GM12878 (cell line): ENCODE results near the gene RTN3. TPM values are rescaled to one million over a fixed set of nuclear protein-coding genes. Genes with fewer than 3 reads are reported as not detected.
A peak's percentile ranks its signal among the peaks of the same experiment; 100 is the strongest.

Source experiments
- ATAC-seq: fragments of 200-7000 bp; cut with Tn5 transposase; 3 replicates; pipeline ENCODE4 v1.9.1; 2020; ENCODE audit warnings: mild to moderate bottlenecking, moderate library complexity
- BruUV-seq: library from RNA; stranded (reverse); fragments of 400-500 nt; replicated peaks from 2 replicates; lab custom pipeline; 2021; lab: Mats Ljungman, UMichigan
- CTCF ChIA-PET: fragments of 300-600 bp; sonication (Branson Sonifier 250); formaldehyde crosslinking; extraction: SDS; loops from one replicate; lab custom pipeline; 2021; ENCODE audit warnings: inconsistent platforms; lab: Yijun Ruan, JAX
- POLR2A ChIA-PET: fragments of 350-600 bp; formaldehyde crosslinking; extraction: SDS; loops from one replicate; lab custom pipeline; 2021; ENCODE audit warnings: inconsistent platforms; lab: Charles Lee
- RAD21 ChIA-PET: fragments of 300-600 bp; sonication (Branson Sonifier 250); formaldehyde crosslinking; loops from one replicate; lab custom pipeline; 2023; ENCODE audit warnings: antibody characterized with exemption; ENCODE audit not compliant: unreplicated experiment; lab: Charles Lee
- SMC1A ChIA-PET: fragments of 300-600 bp; sonication (Branson Sonifier 250); formaldehyde crosslinking; loops from one replicate; lab custom pipeline; 2023; ENCODE audit not compliant: unreplicated experiment, uncharacterized antibody; lab: Charles Lee
- DNase-seq: peaks from one replicate; pipeline ENCODE4 v3.0.0-alpha.2; 2011; ENCODE audit warnings: low read depth, low spot score
- FAIRE-seq: peaks from 3 replicates; lab custom pipeline; 2011; peaks lifted over from hg19 to GRCh38; lab: Jason Lieb, UNC
- H2AFZ ChIP-seq: 2 replicates; pipeline ENCODE4 v1.6.0; 2011; ENCODE audit warnings: low read depth, low read length, control low read depth; ENCODE audit not compliant: control insufficient read depth
- H3K27ac ChIP-seq: 2 replicates; pipeline ENCODE4 v1.5.1; 2011; ENCODE audit warnings: control low read depth; ENCODE audit not compliant: control insufficient read depth, insufficient read depth
- H3K27me3 ChIP-seq, 2 experiments: replicated peaks in 1 of 2; 2 replicates each; pipeline versions ENCODE4 v1.6.0 to v1.6.1; 2011; ENCODE audit warnings: low read length in 1 of 2; ENCODE audit not compliant: control insufficient read depth in 2 of 2, insufficient read depth in 2 of 2
- H3K36me3 ChIP-seq, 2 experiments: 2 replicates each; pipeline ENCODE4 v1.5.1; 2011; ENCODE audit warnings: low read length in 1 of 2; ENCODE audit not compliant: control insufficient read depth in 2 of 2, insufficient read depth in 2 of 2
- H3K4me1 ChIP-seq: 2 replicates; pipeline ENCODE4 v1.6.1; 2011; ENCODE audit warnings: mild to moderate bottlenecking, low read length, moderate library complexity, mixed read lengths; ENCODE audit not compliant: control insufficient read depth, insufficient read depth
- H3K4me2 ChIP-seq: 2 replicates; pipeline ENCODE4 v1.6.0; 2011; ENCODE audit warnings: control low read depth; ENCODE audit not compliant: control insufficient read depth, insufficient read depth
- H3K4me3 ChIP-seq: fragments of 200-600 bp; sonication (generic); 2 replicates; pipeline ENCODE4 v1.5.1; 2016
- H3K79me2 ChIP-seq: 2 replicates; pipeline ENCODE4 v1.6.0; 2011; ENCODE audit warnings: low read length; ENCODE audit not compliant: control insufficient read depth, insufficient read depth
- H3K9ac ChIP-seq: 2 replicates; pipeline ENCODE4 v1.8.0; 2011; ENCODE audit warnings: low read length, control low read depth, mixed read lengths; ENCODE audit not compliant: control insufficient read depth, insufficient read depth
- H3K9me3 ChIP-seq: replicated peaks from 3 replicates; pipeline ENCODE4 v1.5.1; 2011; ENCODE audit warnings: mild to moderate bottlenecking, low read length; ENCODE audit not compliant: control insufficient read depth, insufficient read depth
- H4K20me1 ChIP-seq: 2 replicates; pipeline ENCODE4 v1.6.0; 2011; ENCODE audit not compliant: control insufficient read depth, insufficient read depth
- CREB1 ChIP-seq: IDR thresholded peaks from 2 replicates; pipeline ENCODE4 v1.6.1; 2012; ENCODE audit warnings: low read depth, mild to moderate bottlenecking, inconsistent platforms
- EZH2 ChIP-seq: IDR thresholded peaks from 2 replicates; pipeline ENCODE4 v1.6.1; 2012; ENCODE audit warnings: low read depth, mild to moderate bottlenecking, control low read depth, inconsistent platforms, low read length, borderline replicate concordance; ENCODE audit not compliant: control insufficient read depth
- HDGF ChIP-seq: fragments of 450-650 bp; IDR thresholded peaks from 2 replicates; pipeline ENCODE4 v1.6.1; 2016; ENCODE audit warnings: antibody characterized with exemption
- MAX ChIP-seq: IDR thresholded peaks from 2 replicates; pipeline ENCODE4 v1.6.1; 2012; ENCODE audit warnings: low read depth, low read length, improper control_type of control experiment
- NFXL1 ChIP-seq: fragments of 450-650 bp; IDR thresholded peaks from 2 replicates; pipeline ENCODE4 v1.6.1; 2017; ENCODE audit warnings: antibody characterized with exemption, mild to moderate bottlenecking, borderline replicate concordance
- PML ChIP-seq: IDR thresholded peaks from 2 replicates; pipeline ENCODE4 v1.6.1; 2012; ENCODE audit warnings: low read length, inconsistent platforms
- POLR2A ChIP-seq: IDR thresholded peaks from 2 replicates; pipeline ENCODE4 v1.6.1; 2011; ENCODE audit warnings: low read depth, mild to moderate bottlenecking, low read length
- RUNX3 ChIP-seq: IDR thresholded peaks from 2 replicates; pipeline ENCODE4 v1.6.1; 2012; ENCODE audit warnings: low read length, inconsistent platforms
- SIN3A ChIP-seq: IDR thresholded peaks from 2 replicates; pipeline ENCODE4 v1.6.1; 2012; ENCODE audit warnings: low read depth, low read length, improper control_type of control experiment
- SMAD5 ChIP-seq: IDR thresholded peaks from 2 replicates; pipeline ENCODE4 v1.6.1; 2016; ENCODE audit warnings: antibody characterized with exemption, low read depth
- SMC3 ChIP-seq: IDR thresholded peaks from 2 replicates; pipeline ENCODE4 v1.6.1; 2011; ENCODE audit warnings: low read length, improper control_type of control experiment, borderline replicate concordance
- SP1 ChIP-seq: IDR thresholded peaks from one replicate; pipeline ENCODE4 v1.6.1; 2011; ENCODE audit warnings: low read depth, low read length
- SREBF2 ChIP-seq: IDR thresholded peaks from 2 replicates; pipeline ENCODE4 v1.6.1; 2012; ENCODE audit warnings: mild to moderate bottlenecking, low read length
- SUPT20H ChIP-seq: IDR thresholded peaks from 2 replicates; pipeline ENCODE4 v1.6.1; 2011; ENCODE audit warnings: low read depth, mild to moderate bottlenecking, low read length, moderate library complexity, borderline replicate concordance; ENCODE audit not compliant: control insufficient read depth
- TCF7 ChIP-seq: IDR thresholded peaks from 2 replicates; pipeline ENCODE4 v1.6.1; 2014; ENCODE audit warnings: antibody characterized with exemption, borderline replicate concordance
- WGBS: methylation state at CpG from one replicate; pipeline ENCODE4 v1.1.6; 2016; ENCODE audit warnings: low lambda C conversion rate; ENCODE audit not compliant: insufficient replicate concordance, insufficient coverage; ENCODE audit errors: missing lambda C conversion rate; 5-methylcytosine and 5-hydroxymethylcytosine counted together
- in situ Hi-C: fragments of 300-500 bp; cut with MboI; formaldehyde crosslinking; loops from 9 replicates; pipeline ENCODE4 v1.14.3; 2018; ENCODE audit warnings: mixed read lengths
- intact Hi-C: fragments of 100-400 bp; cut with micrococcal nuclease; formaldehyde crosslinking; loops from one replicate; pipeline ENCODE4 v1.14.2; 2022; ENCODE audit not compliant: unreplicated experiment
- polyA plus RNA-seq, 11 experiments: library from polyadenylated mRNA; depleted of rRNA in 4 of 11; unstranded in 6 of 11; stranded (reverse) in 5 of 11; fragments of >200 nt; fragmentation: Nextera tagmentation in 4 of 11; fragmentation: Illumina TruSeq in 1 of 11; extraction: Ambion mirVana in 4 of 11; extraction: Trizol in 1 of 11; gene quantifications; 1 replicate in 1 of 11; 2 replicates in 10 of 11; pipeline versions ENCODE4 v1.2.1 to v1.2.3, GENCODE V29; 2011 to 2016; ENCODE audit warnings: inconsistent platforms in 2 of 11, missing spikeins in 2 of 11, low read depth in 1 of 11
- total RNA-seq, 4 experiments: library from RNA; depleted of rRNA in 3 of 4; stranded (reverse); fragments of >200 nt in 3 of 4; fragmentation: Illumina TruSeq in 1 of 4; extraction: Trizol in 1 of 4; gene quantifications; 2 replicates each; pipeline versions ENCODE4 v1.2.1 to v1.2.3, GENCODE V29; 2013 to 2021
- TF ChIP-seq, protein P1 (sequence below): IDR thresholded peaks from 2 replicates; pipeline ENCODE4 v1.6.1; 2011; ENCODE audit warnings: borderline replicate concordance, low read depth, mild to moderate bottlenecking, moderate library complexity, mixed read lengths, low read length; ENCODE audit not compliant: insufficient read depth; ENCODE audit errors: extremely low read length

Gene RTN3
- total and polyA plus RNA-seq, 10 of the 15 experiments (the other 5 are each of a cell fraction or from before 2014, with no cell fraction given), result 22.9 to 64.2 (median 47.0) TPM

- Histone ChIP-seq H2AFZ (no peak overlapping the region), H3K27ac (no peak overlapping the region)
- BruUV-seq, result no TSS peak
- POLR2A ChIA-PET, result interaction anchor here (0.5 kb wide), 1 partner anchor 109 kb away, joined by 4 read pairs; no protein-coding TSS in a partner anchor
- RAD21 ChIA-PET, result interaction anchor here (1.1 to 2.0 kb wide), 3 partner anchors 18 to 179 kb away, joined by 3 to 17 read pairs (median 4); no protein-coding TSS in a partner anchor
- intact Hi-C loops, result loop anchor here (1.0 to 5.0 kb wide), 3 partner anchors 71 to 382 kb away; partner anchors contain the start of gene MARK2
- TF ChIP-seq SMAD5 (no peak), RUNX3 (no peak), SP1 (no peak), SUPT20H (no peak)
- TF ChIP-seq, all 136 proteins: peak for 0
- Histone ChIP-seq H4K20me1 (peaks cover 5% of the 10 kb centered on the region; the same call in 1 of the 2 replicates), H3K79me2 (no peaks in the 10 kb centered on the region; the same call in 1 of the 2 replicates), H3K36me3 (peaks cover 0 to 1% of the 10 kb centered on the region in 2 experiments; a peak in 2 of 4 replicates), H3K9me3 (no peaks in the 10 kb centered on the region), H3K4me2 (peak overlapping the region; percentile 95), H3K9ac (no peak overlapping the region), H3K4me3 (no peak overlapping the region), H3K4me1 (peaks cover 8% of the 10 kb centered on the region; the same call in 1 of the 2 replicates), H3K27me3 (peaks cover 3 to 4% of the 10 kb centered on the region in 2 experiments)
- DNase-seq, result no peak
- ChIA-PET CTCF (interaction anchor here (0.7 to 4.4 kb wide), 9 partner anchors 12 to 385 kb away, joined by 3 to 18 read pairs (median 5); no protein-coding TSS in a partner anchor), SMC1A (interaction anchor here (0.8 to 3.0 kb wide), 3 partner anchors 71 to 179 kb away, joined by 3 to 12 read pairs (median 4); partner anchors contain the start of gene MARK2)
- no peak for ATAC-seq
- FAIRE-seq, result no peak
- 65% methylated on average over 7 of the region's 7 CpGs for WGBS
- in situ Hi-C loops, result no loop called here
Observed at GRCh38 chr11:63766531-63767235, 85.4 kb downstream of the RTN3 start.

DNA sequence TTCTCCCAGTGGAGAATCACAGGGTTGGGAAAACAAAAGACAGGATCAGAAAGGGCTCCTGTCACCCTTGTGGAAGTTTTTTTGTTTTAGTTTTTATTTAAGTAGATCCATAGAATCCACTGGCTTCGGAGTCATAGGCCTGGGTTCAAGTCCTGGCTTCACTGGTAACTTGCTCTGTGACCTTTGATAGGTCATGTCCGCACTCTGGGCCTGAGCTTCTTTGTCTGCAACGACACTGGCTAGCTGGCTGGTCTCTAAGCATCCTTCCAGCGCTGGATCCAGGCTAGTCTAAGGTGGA lies 85.9 kb downstream of the RTN3 start:
- WGBS, result 26% methylated on average over 4 of the region's 4 CpGs
- H3K36me3 ChIP-seq, result no peaks in the 10 kb centered on the region; a peak in 1 of 4 replicates
- peak overlapping the region; percentile 74 for H3K9ac ChIP-seq
- RAD21 ChIA-PET, result interaction anchor here (1.0 to 2.5 kb wide), 7 partner anchors 18 to 381 kb away, joined by 3 to 17 read pairs (median 4); no protein-coding TSS in a partner anchor
- TSS peak; percentile 64 for BruUV-seq
- H4K20me1 ChIP-seq, result peaks cover 5% of the 10 kb centered on the region; the same call in 1 of the 2 replicates
- intact Hi-C loops, result loop anchor here (1.0 to 5.0 kb wide), 3 partner anchors 70 to 381 kb away; partner anchors contain the start of gene MARK2
- H3K27ac ChIP-seq, result no peak overlapping the region
- peak; percentile 68; the same call in 2 of the 3 replicates for ATAC-seq
- no peak for DNase-seq
- no peaks in the 10 kb centered on the region; the same call in 1 of the 2 replicates for H3K79me2 ChIP-seq
- FAIRE-seq, result no peak
- SMC1A ChIA-PET, result interaction anchor here (1.1 to 3.0 kb wide), 4 partner anchors 70 to 186 kb away, joined by 3 to 12 read pairs (median 4); partner anchors contain the start of gene MARK2
- peak overlapping the region; percentile 86 for H3K4me3 ChIP-seq
- POLR2A ChIA-PET, result no interaction called here
- peak overlapping the region; percentile 82; the same call in 1 of the 2 replicates for H2AFZ ChIP-seq
- CTCF ChIA-PET, result interaction anchor here (0.6 to 4.4 kb wide), 10 partner anchors 12 to 384 kb away, joined by 3 to 18 read pairs (median 4); no protein-coding TSS in a partner anchor
- H3K4me1 ChIP-seq, result peaks cover 8% of the 10 kb centered on the region; the same call in 1 of the 2 replicates
- in situ Hi-C loops, result no loop called here
- H3K9me3 ChIP-seq, result no peaks in the 10 kb centered on the region
- peaks cover 3 to 4% of the 10 kb centered on the region in 2 experiments for H3K27me3 ChIP-seq
- peak overlapping the region; percentile 95 for H3K4me2 ChIP-seq
- TF ChIP-seq PML (no peak), SIN3A (no peak), NFXL1 (no peak), EZH2 (no peak), SREBF2 (no peak), POLR2A (no peak), CREB1 (no peak), RUNX3 (no peak), SMC3 (no peak), MAX (no peak), SMAD5 (no peak), HDGF (no peak), TCF7 (no peak)
- TF ChIP-seq, protein P1, sequence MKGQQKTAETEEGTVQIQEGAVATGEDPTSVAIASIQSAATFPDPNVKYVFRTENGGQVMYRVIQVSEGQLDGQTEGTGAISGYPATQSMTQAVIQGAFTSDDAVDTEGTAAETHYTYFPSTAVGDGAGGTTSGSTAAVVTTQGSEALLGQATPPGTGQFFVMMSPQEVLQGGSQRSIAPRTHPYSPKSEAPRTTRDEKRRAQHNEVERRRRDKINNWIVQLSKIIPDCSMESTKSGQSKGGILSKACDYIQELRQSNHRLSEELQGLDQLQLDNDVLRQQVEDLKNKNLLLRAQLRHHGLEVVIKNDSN, result no peak
